ENCODE measurements around the gene KLK7.

Gene KLK7

DNA sequence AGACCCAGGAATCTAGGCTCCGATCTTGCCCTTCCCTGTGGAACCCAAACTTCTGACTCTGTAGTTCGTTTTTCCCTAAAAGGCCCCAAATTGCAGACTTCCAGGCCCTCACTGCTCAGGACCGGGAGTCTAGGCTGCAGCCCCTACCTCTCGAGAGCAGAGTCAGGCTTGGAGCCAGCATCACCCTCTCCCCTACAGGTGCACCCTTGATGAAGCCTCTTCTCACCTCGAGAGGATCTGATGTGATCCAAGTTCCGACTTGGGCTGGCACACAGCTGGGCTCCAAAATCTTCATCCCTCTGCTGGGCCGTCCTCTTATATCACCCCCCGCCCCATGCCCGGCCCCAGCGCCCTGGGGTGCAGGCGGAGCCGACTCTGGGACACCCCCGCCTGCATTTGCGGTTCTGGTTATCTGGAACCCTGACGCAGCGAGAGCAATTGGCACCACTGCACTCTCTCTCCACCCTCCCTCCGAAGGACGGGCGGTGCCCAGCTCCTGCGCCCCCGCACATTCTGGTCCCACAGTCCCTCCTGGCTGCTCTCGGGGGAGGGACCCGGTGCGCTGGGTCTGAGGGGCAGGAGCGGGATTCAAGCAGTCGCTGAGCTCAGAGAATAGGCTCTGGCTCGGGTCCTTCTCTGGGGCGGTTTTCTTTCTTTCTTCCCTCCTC is at the start of gene KLK7:
Gene KLK7 (minus strand): TSS at position 293 of the 668 bp plus-strand sequence. CDS start 1,518 bp downstream, outside the sequence.
- no peak within 1 kb of the TSS for H3K4me3 ChIP-seq (replicated peaks in 1 of 2; ENCODE audit: low read depth in 2 of 2, low read length in 2 of 2)
- DNase-seq (ENCODE audit: low read depth in 2 of 2), result no peak
- TF ChIP-seq, protein P1, sequence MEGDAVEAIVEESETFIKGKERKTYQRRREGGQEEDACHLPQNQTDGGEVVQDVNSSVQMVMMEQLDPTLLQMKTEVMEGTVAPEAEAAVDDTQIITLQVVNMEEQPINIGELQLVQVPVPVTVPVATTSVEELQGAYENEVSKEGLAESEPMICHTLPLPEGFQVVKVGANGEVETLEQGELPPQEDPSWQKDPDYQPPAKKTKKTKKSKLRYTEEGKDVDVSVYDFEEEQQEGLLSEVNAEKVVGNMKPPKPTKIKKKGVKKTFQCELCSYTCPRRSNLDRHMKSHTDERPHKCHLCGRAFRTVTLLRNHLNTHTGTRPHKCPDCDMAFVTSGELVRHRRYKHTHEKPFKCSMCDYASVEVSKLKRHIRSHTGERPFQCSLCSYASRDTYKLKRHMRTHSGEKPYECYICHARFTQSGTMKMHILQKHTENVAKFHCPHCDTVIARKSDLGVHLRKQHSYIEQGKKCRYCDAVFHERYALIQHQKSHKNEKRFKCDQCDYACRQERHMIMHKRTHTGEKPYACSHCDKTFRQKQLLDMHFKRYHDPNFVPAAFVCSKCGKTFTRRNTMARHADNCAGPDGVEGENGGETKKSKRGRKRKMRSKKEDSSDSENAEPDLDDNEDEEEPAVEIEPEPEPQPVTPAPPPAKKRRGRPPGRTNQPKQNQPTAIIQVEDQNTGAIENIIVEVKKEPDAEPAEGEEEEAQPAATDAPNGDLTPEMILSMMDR (IDR thresholded peaks at IDR 0.05; ENCODE audit: low read depth, low read length), result no peak

DNA sequence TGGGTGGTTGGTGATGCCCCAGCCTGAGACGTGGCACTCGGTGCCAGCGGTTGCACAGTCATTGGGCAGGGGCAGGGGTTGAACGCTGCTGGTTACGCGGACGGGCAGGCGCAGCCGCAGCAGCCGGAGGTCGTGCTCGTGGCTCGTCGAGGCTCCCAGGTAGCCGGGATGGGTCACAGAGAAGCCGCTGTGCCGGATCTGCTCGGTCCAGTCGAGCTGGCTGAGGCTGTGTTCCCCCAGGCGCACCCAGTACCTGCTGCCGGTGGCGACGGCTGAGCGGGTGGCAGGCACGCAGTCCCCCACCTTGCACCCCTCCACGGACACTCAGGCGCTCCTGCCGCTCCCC is 48.1 kb upstream of the KLK7 start:
- TF ChIP-seq, protein P1 (IDR thresholded peaks at IDR 0.05; ENCODE audit: low read depth, low read length), result no peak
- DNase-seq (ENCODE audit: low read depth in 2 of 2), result no peak
- no peak overlapping the region for H3K4me3 ChIP-seq (replicated peaks in 1 of 2; ENCODE audit: low read depth in 2 of 2, low read length in 2 of 2)

DNA sequence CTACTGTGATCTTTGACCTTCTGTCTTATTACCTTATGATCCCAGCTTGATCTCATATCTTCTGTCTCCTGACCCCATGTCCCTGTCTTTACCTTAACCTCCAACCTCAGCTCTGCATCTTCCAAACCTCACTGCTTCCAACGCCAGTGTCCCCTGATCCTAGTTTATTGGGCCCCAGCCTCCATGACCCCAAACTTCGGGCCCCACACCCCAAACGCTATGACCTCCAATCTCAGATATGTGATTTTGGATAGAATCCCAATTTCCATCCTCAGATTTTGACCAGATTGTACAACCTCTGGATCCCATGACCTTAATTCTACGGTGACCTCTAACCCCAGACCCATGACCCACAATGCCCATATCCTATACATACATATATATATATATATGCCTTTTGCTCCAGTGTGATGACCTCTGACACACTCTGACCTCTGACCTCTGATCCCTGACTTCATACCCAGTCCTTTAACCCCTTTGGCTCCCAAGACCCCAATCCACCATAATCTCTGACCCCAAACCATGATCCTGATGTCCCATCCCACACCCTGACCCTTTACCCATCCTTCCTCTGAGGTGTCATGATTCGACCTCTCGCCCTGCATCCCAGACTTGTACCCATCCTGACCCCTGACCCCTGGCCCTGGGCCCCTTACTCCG is 47.6 kb upstream of the KLK7 start:
- no peak for DNase-seq (ENCODE audit: low read depth in 2 of 2)
- TF ChIP-seq, protein P1 (IDR thresholded peaks at IDR 0.05; ENCODE audit: low read depth, low read length), result no peak
- no peak overlapping the region for H3K4me3 ChIP-seq (replicated peaks in 1 of 2; ENCODE audit: low read depth in 2 of 2, low read length in 2 of 2)

DNA sequence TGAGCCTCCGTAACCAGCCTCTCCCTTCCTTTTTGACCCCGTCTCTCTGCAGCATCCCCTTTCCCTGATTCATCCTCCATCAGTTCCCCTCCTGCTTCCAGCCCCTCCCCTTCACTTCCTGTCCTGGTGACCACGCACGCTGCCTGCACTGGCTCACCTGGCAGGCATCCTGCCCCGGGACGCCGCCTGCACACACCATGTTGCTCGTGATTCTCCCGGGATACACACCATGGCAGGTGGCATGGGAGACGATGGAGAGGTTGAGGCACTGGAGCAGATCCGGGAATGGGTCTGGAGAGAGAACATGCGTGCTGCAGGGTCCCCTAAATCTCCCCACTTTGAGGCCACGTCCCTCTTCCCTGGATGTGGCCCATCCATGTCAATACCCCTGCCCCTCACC is 46.9 kb upstream of the KLK7 start:
- DNase-seq (ENCODE audit: low read depth in 2 of 2), result no peak
- TF ChIP-seq, protein P1 (IDR thresholded peaks at IDR 0.05; ENCODE audit: low read depth, low read length), result no peak
- no peak overlapping the region for H3K4me3 ChIP-seq (replicated peaks in 1 of 2; ENCODE audit: low read depth in 2 of 2, low read length in 2 of 2)

DNA sequence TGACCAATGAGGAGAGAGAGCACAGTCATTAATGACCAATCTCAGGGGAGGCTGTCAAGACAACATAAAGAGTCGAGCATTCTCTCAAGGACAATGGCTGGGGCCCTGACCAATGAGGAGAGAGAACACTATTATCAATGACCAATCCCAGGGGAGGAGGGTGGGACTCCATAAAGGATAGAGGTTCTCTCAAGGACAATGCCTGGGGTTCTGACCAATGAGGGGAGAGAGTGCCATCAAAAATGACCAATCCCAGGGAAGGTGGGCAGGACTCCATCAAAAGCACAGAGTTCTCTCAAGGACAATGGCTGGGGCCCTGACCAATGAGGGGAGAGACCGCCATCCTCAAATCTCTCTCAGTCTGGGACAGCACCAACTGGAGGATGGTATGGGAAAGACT is 46.0 kb upstream of the KLK7 start:
- H3K4me3 ChIP-seq (replicated peaks in 1 of 2; ENCODE audit: low read depth in 2 of 2, low read length in 2 of 2), result no peak overlapping the region
- TF ChIP-seq, protein P1 (IDR thresholded peaks at IDR 0.05; ENCODE audit: low read depth, low read length), result no peak
- DNase-seq (ENCODE audit: low read depth in 2 of 2), result no peak

DNA sequence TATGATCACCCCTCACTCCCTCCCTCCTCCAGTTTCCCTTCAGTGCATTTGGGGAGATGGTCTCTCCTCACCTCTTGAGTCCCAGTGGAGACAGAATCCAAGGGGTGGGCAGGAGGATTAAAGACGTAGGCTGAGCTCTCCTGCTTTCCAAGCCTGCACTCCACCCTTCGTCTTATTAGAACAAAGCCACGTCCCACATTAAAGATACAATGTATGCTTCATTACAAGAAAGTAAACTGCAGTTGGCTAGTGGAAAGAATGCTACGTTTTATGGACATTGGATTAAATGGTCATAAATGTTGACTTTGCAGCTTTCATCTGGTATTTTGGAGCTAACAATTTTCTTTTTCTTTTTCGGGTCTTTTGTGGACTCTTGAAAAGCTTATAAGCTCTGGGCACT is 44.2 kb upstream of the KLK7 start:
- DNase-seq (ENCODE audit: low read depth in 2 of 2), result no peak
- H3K4me3 ChIP-seq (replicated peaks in 1 of 2; ENCODE audit: low read depth in 2 of 2, low read length in 2 of 2), result no peak overlapping the region
- TF ChIP-seq, protein P1 (IDR thresholded peaks at IDR 0.05; ENCODE audit: low read depth, low read length), result no peak
